Ramos (cell line): ENCODE data around the gene DPM3.
"Not testable (repeated sequence)": the region's sequence is repeated elsewhere in the genome, so short reads cannot be mapped to it uniquely, and the experiment has no call there.

Experiments
- in situ Hi-C: fragments of 300-500 bp; cut with MboI; formaldehyde crosslinking; loops from one replicate; pipeline ENCODE4 v1.14.3; 2022; ENCODE audit warnings: low sequenced_read_pairs; ENCODE audit not compliant: unreplicated experiment

Gene DPM3

GRCh38 chr1:155163785-155164184 lies 23.5 kb upstream of the DPM3 start:
- in situ Hi-C loops, result not testable (repeated sequence)

- in situ Hi-C loops, result not testable (repeated sequence)
Observed at GRCh38 chr1:155162631-155163030, 22.3 kb upstream of the DPM3 start.

GRCh38 chr1:155160128-155160527 lies 19.8 kb upstream of the DPM3 start:
- in situ Hi-C loops, result no loop called here

- in situ Hi-C loops, result no loop called here
Observed at GRCh38 chr1:155158991-155159390, 18.7 kb upstream of the DPM3 start.

- in situ Hi-C loops, result not testable (repeated sequence)
Observed at GRCh38 chr1:155155996-155156643, 15.8 kb upstream of the DPM3 start.

- in situ Hi-C loops, result no loop called here
Observed at GRCh38 chr1:155145491-155145890, 5.2 kb upstream of the DPM3 start.

- in situ Hi-C loops, result no loop called here
Observed at GRCh38 chr1:155141749-155142148, 1.4 kb upstream of the DPM3 start.

- in situ Hi-C loops, result no loop called here
Observed at GRCh38 chr1:155140630-155140953, 261 bp upstream of the DPM3 start.

- in situ Hi-C loops, result no loop called here
Observed at GRCh38 chr1:155137154-155137949, 3.0 kb downstream of the DPM3 start.

GRCh38 chr1:155136748-155137147 lies 3.6 kb downstream of the DPM3 start:
- in situ Hi-C loops, result no loop called here

GRCh38 chr1:155135415-155136028 lies 4.8 kb downstream of the DPM3 start, which contains the start of gene SLC50A1:
TSS of gene SLC50A1 (plus strand) at chr1:155135852. CDS start at chr1:155135912, 60 bp downstream.
- in situ Hi-C loops, result no loop called here

GRCh38 chr1:155134880-155135414 lies 5.4 kb downstream of the DPM3 start:
- in situ Hi-C loops, result no loop called here

- in situ Hi-C loops, result no loop called here
Observed at GRCh38 chr1:155134322-155134721, 6.0 kb downstream of the DPM3 start.

- in situ Hi-C loops, result no loop called here
Observed at GRCh38 chr1:155133799-155134281, 6.5 kb downstream of the DPM3 start.

GRCh38 chr1:155131856-155132255 lies 8.5 kb downstream of the DPM3 start:
- in situ Hi-C loops, result no loop called here

GRCh38 chr1:155131285-155131684 lies 9.0 kb downstream of the DPM3 start:
- in situ Hi-C loops, result no loop called here

GRCh38 chr1:155130272-155131006 lies 9.9 kb downstream of the DPM3 start:
- in situ Hi-C loops, result no loop called here

- in situ Hi-C loops, result no loop called here
Observed at GRCh38 chr1:155128755-155129473, 11.4 kb downstream of the DPM3 start.

- in situ Hi-C loops, result no loop called here
Observed at GRCh38 chr1:155127967-155128754, 12.2 kb downstream of the DPM3 start.
